PC-9 (cell line): ENCODE results near the gene VPS13D.

Experiments used
- CTCF ChIP-seq: fragments of 200-600 bp; sonication (generic); conservative IDR thresholded peaks from 2 replicates; pipeline ENCODE4 v1.6.1; 2017; ENCODE audit warnings: mixed run types, antibody characterized with exemption, mild to moderate bottlenecking, moderate library complexity
- EZH2 ChIP-seq: fragments of 200-600 bp; sonication (generic); IDR thresholded peaks from 2 replicates; pipeline ENCODE4 v1.8.0; 2017; ENCODE audit warnings: antibody characterized with exemption, low read depth

GRCh38 chr1:12460911-12461621 lies 231.2 kb downstream of the VPS13D start:
- TF ChIP-seq CTCF (no peak), EZH2 (no peak)
